T-helper 22 cell (primary cell): ENCODE data around the gene IGFBP5.

Experiments
- DNase-seq: peaks from one replicate; pipeline ENCODE4 v3.0.0-alpha.2; 2020; ENCODE audit warnings: low read depth

Gene IGFBP5

GRCh38 chr2:216713691-216714336, 18.5 kb upstream of the IGFBP5 start:
- no peak for DNase-seq

GRCh38 chr2:216711348-216711747, 16.0 kb upstream of the IGFBP5 start:
- DNase-seq: no peak

- no peak for DNase-seq
These were observed 15.4 kb upstream of the IGFBP5 start for GRCh38 chr2:216710551-216711301.

GRCh38 chr2:216702756-216703155, 7.4 kb upstream of the IGFBP5 start:
- no peak for DNase-seq

- no peak for DNase-seq
These were observed 6.2 kb upstream of the IGFBP5 start for GRCh38 chr2:216701544-216701943.

GRCh38 chr2:216700781-216701180, 5.4 kb upstream of the IGFBP5 start:
- DNase-seq: no peak

- no peak for DNase-seq
These were observed 4.8 kb upstream of the IGFBP5 start for GRCh38 chr2:216700088-216700567.

- no peak for DNase-seq
These were observed 3.5 kb upstream of the IGFBP5 start for GRCh38 chr2:216698895-216699294.

- DNase-seq: no peak
These were observed 2.9 kb upstream of the IGFBP5 start for GRCh38 chr2:216698293-216698692.

- no peak for DNase-seq
These were observed 1.6 kb upstream of the IGFBP5 start for GRCh38 chr2:216696751-216697560.

GRCh38 chr2:216696321-216696720, 972 bp upstream of the IGFBP5 start:
- no peak for DNase-seq

GRCh38 chr2:216694826-216695217, 527 bp downstream of the IGFBP5 start:
- no peak for DNase-seq

- DNase-seq: no peak
These were observed 1.1 kb downstream of the IGFBP5 start for GRCh38 chr2:216694082-216694825.

- DNase-seq: no peak
These were observed 1.8 kb downstream of the IGFBP5 start for GRCh38 chr2:216693414-216694080.

GRCh38 chr2:216692636-216693413, 2.5 kb downstream of the IGFBP5 start:
- no peak for DNase-seq

- DNase-seq: no peak
These were observed 4.3 kb downstream of the IGFBP5 start for GRCh38 chr2:216690853-216691741.

GRCh38 chr2:216690456-216690852, 4.9 kb downstream of the IGFBP5 start:
- no peak for DNase-seq

- no peak for DNase-seq
These were observed 6.0 kb downstream of the IGFBP5 start for GRCh38 chr2:216689397-216689796.

- DNase-seq: no peak
These were observed 6.5 kb downstream of the IGFBP5 start for GRCh38 chr2:216688731-216689340.
